Prostate gland (tissue), 2 donors: Measurements from ENCODE around the gene PECR. TPM values are rescaled to one million over a fixed set of nuclear protein-coding genes. Genes with fewer than 3 reads are reported as not detected.
A peak's percentile ranks its signal among the peaks of the same experiment; 100 is the strongest.

Source experiments
- DNase-seq: peaks from one replicate; pipeline ENCODE4 v3.0.0-alpha.2; 2019; ENCODE audit warnings: low spot score
- H3K27ac ChIP-seq, 2 donors: fragments of 200-600 bp; sonication (generic); 2 replicates each; pipeline ENCODE4 v1.5.1; 2017 to 2019
- H3K27me3 ChIP-seq: fragments of 200-600 bp; sonication (generic); replicated peaks from 2 replicates; pipeline ENCODE4 v1.5.1; 2019; ENCODE audit not compliant: insufficient read depth
- H3K36me3 ChIP-seq, 2 donors: fragments of 200-600 bp; sonication (generic); 1 replicate in 1 of 2; 2 replicates in 1 of 2; pipeline versions ENCODE4 v1.5.1 to v1.8.1; 2017 to 2019
- H3K4me1 ChIP-seq: fragments of 200-600 bp; sonication (generic); replicated peaks from 2 replicates; pipeline ENCODE4 v1.5.1; 2019
- H3K4me3 ChIP-seq, 2 donors: fragments of 200-600 bp; sonication (generic); 2 replicates each; pipeline ENCODE4 v1.5.1; 2017 to 2019
- H3K9me3 ChIP-seq: fragments of 200-600 bp; sonication (generic); 2 replicates; pipeline ENCODE4 v1.5.1; 2017
- POLR2A ChIP-seq: fragments of 450-650 bp; IDR thresholded peaks from one replicate; pipeline ENCODE4 v1.6.1; 2016; ENCODE audit warnings: antibody characterized with exemption, mild to moderate bottlenecking
- POLR2AphosphoS5 ChIP-seq: sonication (generic); formaldehyde crosslinking; IDR thresholded peaks from one replicate; pipeline ENCODE4 v1.6.1; 2017; ENCODE audit warnings: antibody characterized with exemption
- WGBS: methylation state at CpG from one replicate; pipeline ENCODE4 v1.1.5; 2018; 5-methylcytosine and 5-hydroxymethylcytosine counted together
- intact Hi-C: fragments of 100-400 bp; cut with DNase I; formaldehyde crosslinking; loops from one replicate; pipeline ENCODE4 v1.14.2; 2022
- total RNA-seq, 2 donors: library from RNA; depleted of rRNA; stranded (reverse); fragments of >200 nt; gene quantifications; one replicate each; pipeline ENCODE4 v1.1.0, GENCODE V29; 2016
- TF ChIP-seq, protein P1 (sequence below), 4 experiments: fragments of 200-600 bp in 2 of 4; fragments of 450-650 bp in 2 of 4; sonication (generic) in 2 of 4; IDR thresholded peaks; 1 replicate in 3 of 4; 2 replicates in 1 of 4; pipeline ENCODE4 v1.5.1; 2016 to 2019; ENCODE audit warnings: antibody characterized with exemption in 4 of 4, mild to moderate bottlenecking in 2 of 4, moderate library complexity in 2 of 4

PECR gene
- total RNA-seq, 2 donors from 2014 or later, result 6.9 to 16.3 TPM

DNA sequence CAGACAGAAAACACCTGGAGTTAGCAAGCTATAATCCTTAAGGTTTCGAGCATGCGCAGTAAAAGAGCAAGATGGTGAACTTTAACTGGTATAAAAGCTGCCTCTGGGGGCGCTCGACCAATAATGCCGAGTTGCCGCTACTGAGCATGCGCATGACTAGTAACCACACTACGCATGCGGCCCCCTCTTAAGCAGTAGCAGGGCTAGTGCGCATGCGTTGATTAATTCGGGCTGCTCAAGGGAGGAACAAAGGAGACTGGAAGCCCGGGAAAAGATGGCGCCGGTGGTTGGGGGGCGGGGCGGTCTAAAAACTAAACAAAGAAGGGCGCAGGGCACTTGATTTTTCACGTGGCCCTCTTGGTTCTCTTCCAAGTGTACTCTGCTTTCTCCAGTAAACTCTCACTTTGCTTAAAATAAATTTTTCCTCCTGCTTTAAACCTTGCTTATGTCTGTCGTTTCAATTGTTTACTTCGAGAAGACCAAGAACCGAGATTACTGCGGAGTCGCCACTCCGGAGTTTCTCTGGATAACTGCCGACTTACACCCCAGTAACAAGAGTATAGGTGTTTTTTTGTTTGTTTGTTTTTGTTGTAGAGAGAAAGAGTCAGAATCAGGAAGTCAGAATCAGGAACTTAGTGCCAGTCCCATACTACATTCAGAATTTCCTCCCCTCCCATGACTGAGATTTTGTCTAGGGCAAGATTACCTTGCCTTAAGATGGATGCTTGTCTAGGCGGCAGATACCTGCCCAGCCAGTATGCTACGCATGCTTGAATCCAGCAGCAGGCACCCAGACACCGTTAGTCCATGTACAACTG is 33.3 kb upstream of the PECR start:
- Histone ChIP-seq H3K9me3 (no peaks in the 10 kb centered on the region), H3K27me3 (no peaks in the 10 kb centered on the region), H3K36me3 (peaks cover 0 to 4% of the 10 kb centered on the region in 2 donors), H3K4me1 (peaks cover 5% of the 10 kb centered on the region), H3K27ac (peak overlapping the region; percentile 83 to 88), H3K4me3 (peak overlapping the region; percentile 30 to 45)
- TF ChIP-seq POLR2A (peak; percentile 58), POLR2AphosphoS5 (peak; percentile 99)
- TF ChIP-seq, protein P1, sequence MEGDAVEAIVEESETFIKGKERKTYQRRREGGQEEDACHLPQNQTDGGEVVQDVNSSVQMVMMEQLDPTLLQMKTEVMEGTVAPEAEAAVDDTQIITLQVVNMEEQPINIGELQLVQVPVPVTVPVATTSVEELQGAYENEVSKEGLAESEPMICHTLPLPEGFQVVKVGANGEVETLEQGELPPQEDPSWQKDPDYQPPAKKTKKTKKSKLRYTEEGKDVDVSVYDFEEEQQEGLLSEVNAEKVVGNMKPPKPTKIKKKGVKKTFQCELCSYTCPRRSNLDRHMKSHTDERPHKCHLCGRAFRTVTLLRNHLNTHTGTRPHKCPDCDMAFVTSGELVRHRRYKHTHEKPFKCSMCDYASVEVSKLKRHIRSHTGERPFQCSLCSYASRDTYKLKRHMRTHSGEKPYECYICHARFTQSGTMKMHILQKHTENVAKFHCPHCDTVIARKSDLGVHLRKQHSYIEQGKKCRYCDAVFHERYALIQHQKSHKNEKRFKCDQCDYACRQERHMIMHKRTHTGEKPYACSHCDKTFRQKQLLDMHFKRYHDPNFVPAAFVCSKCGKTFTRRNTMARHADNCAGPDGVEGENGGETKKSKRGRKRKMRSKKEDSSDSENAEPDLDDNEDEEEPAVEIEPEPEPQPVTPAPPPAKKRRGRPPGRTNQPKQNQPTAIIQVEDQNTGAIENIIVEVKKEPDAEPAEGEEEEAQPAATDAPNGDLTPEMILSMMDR (IDR thresholded peaks at IDR 0.05), result peak; percentile 58 to 98 (median 97)
- peak; percentile 98 for DNase-seq
- WGBS, result 5% methylated on average over 29 of the region's 29 CpGs
- intact Hi-C loops, result loop anchor here (10.0 kb wide), 1 partner anchor 300 kb away; the partner anchor contains the start of gene SMARCAL1

- DNase-seq, result no peak
- intact Hi-C loops, result loop anchor here (10.0 kb wide), 1 partner anchor 300 kb away; the partner anchor contains the start of gene SMARCAL1
- TF ChIP-seq, protein P1 (IDR thresholded peaks at IDR 0.05), result no peak
- TF ChIP-seq POLR2A, result no peak
- no peak for TF ChIP-seq POLR2AphosphoS5
- Histone ChIP-seq H3K4me1 (peaks cover 5% of the 10 kb centered on the region), H3K36me3 (peaks cover 0 to 4% of the 10 kb centered on the region in 2 donors), H3K27ac (peak overlapping the region in 1 of 2 donors; percentile 32), H3K27me3 (no peaks in the 10 kb centered on the region), H3K4me3 (no peak overlapping the region), H3K9me3 (no peaks in the 10 kb centered on the region)
- 27% methylated on average over 4 of the region's 4 CpGs for whole genome bisulfite sequencing
Measured at GRCh38 chr2:216114382-216114713, 32.7 kb upstream of the PECR start.

- intact Hi-C loops, result loop anchor here (10.0 kb wide), 1 partner anchor 301 kb away; the partner anchor contains the start of gene SMARCAL1
- peaks cover 5% of the 10 kb centered on the region for H3K4me1 ChIP-seq
- 83% methylated on average over 3 of the region's 3 CpGs for WGBS
Measured at GRCh38 chr2:216113572-216113971, 32.0 kb upstream of the PECR start.

DNA sequence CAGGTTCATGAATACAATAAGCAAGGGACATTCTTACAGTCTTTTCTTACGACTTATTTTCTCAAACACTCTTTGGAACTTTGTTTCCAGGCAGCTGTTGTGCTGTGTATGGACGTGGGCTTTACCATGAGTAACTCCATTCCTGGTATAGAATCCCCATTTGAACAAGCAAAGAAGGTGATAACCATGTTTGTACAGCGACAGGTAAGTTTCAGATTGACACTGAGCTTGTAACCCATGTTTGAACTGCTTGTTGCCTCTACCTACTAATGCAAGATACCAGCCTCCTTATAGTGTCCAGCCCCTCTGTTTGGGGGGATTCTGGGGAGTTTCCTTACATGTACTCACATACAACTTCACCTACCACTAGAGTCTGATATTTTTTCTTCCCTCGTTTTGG is 31.3 kb upstream of the PECR start:
- intact Hi-C loops, result loop anchor here (10.0 kb wide), 1 partner anchor 302 kb away; the partner anchor contains the start of gene SMARCAL1
- no peak for TF ChIP-seq POLR2AphosphoS5
- TF ChIP-seq, protein P1 (IDR thresholded peaks at IDR 0.05), result no peak
- TF ChIP-seq POLR2A, result no peak
- Histone ChIP-seq H3K27me3 (no peaks in the 10 kb centered on the region), H3K36me3 (peaks cover 0 to 4% of the 10 kb centered on the region in 2 donors), H3K27ac (no peak overlapping the region), H3K9me3 (no peaks in the 10 kb centered on the region), H3K4me1 (peaks cover 5% of the 10 kb centered on the region), H3K4me3 (no peak overlapping the region)
- no peak for DNase-seq
- WGBS, result 74% methylated on average over 4 of the region's 4 CpGs

More at GRCh38 chr2:216113572-216113971, 32.0 kb upstream of the PECR start:
- H3K9me3 ChIP-seq, result no peaks in the 10 kb centered on the region
- no peaks in the 10 kb centered on the region for H3K27me3 ChIP-seq
- TF ChIP-seq POLR2AphosphoS5 (no peak), POLR2A (no peak)
- TF ChIP-seq, protein P1 (IDR thresholded peaks at IDR 0.05), result no peak
- no peak for DNase-seq
- H3K4me3 ChIP-seq, result no peak overlapping the region
- peaks cover 0 to 4% of the 10 kb centered on the region in 2 donors for H3K36me3 ChIP-seq
- H3K27ac ChIP-seq, result no peak overlapping the region
